Fibroblast of upper back skin (primary cell): Measurements from ENCODE around the gene CMSS1.

Experiments used
- DNase-seq: peaks from one replicate; pipeline ENCODE4 v3.0.0-alpha.2; 2013

CMSS1 gene

DNA sequence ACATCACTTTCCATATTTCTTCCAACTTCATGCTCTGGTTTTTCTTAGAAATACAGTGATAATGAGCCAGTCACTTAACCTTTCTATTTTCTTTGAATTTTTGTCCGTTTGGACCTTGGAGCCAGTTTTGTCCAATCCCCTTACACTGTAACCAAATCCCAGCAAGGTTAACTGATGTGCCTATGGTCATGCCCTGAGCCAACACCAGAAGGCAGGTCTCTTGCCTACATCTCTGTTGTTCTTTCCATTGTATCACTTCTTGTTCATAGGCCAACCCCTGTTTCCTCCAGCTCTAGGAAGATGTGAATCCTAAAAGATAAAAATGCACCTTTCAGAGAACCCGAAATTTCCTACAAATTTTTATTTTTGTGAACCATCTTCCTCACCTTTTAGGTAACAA, 122.7 kb downstream of the CMSS1 start:
- DNase-seq: no peak

DNA sequence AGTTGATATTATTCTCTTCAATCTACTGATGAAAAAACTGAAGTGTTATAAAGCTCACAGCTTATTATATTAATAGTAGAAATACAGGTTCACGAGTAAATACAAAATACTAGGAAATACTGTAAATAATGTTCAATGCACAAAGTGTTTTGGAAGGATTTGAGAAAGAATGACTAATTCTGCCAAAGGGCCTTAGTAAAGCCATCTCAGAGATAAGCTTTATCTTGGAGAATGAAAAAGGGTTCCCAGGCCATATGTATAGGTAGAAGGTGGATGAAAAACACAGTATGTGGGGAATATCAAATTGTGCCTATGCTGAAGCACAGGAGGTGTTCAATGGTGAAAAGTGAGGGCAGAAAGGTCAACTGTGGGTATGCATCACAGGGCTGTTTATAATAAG, 123.5 kb downstream of the CMSS1 start:
- no peak for DNase-seq

DNA sequence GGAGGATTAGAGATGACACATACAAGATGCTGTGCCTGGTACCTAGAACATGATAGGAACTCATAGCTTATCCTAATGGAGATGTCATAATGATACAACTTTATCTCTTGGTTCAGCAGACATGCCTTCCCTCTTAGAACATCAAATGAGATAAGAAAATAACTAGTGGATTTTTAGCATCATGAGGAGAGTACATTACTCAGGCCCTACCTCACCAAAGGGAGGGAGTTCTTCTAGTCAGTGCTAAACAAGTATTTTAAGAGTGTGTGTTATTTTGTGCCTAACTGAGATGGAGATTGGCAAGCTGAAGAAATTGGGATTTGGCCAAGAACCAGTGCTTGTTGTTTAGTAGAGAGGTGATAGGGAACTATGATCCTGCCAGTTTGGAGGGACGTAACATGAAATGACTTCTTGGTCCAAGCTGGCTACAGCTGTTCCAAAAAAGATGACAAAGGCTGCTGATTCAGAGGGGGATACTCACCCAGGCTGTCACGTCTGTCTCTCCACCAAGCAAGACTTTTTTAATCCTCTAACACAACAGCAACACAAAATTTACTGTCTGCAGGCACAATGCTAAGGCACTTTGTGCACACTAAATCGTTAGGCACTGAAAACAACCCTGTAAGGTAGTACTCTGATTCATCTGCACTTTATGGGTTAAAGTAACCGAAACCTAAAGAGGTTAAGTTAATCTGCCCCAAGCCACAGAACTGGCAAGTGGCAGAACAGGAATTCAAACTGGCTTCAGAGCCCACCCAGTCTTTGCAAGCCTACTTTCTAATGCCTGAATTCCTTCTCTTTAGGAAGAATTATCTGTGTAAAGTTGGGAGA, 126.5 kb downstream of the CMSS1 start:
- no peak for DNase-seq

DNA sequence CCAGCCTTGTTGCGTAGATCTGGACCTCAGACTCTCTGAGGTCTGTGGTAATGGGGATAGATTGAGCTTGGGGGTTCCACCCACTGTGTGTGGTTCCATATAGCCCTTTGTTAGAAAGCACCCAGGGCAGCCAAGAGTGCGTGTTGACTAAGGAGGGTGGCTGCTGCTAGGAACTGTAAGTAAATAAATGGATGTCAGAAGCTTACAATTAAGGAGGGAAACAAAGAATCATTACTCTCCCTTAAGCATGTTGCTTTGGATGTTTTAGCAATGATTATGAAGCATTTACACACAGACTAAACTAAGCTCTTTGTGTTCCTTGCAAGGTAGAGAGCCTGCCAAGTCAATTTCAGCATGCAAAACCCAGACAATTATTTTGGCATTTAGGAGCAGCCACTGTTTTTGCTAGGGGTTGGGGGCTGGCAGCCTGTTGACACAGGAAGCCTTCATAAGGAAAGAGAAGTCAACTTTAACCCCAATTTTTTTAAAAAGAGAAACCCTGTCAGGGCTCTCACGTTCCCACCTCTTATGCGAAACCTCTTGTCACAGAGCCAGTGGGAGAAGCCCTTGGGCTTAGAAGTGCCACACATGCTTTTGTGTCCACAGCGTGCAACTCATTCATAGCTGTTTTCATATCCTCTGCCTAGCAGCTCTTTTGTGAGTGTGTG, 127.8 kb downstream of the CMSS1 start:
- DNase-seq: peak; percentile 31

DNA sequence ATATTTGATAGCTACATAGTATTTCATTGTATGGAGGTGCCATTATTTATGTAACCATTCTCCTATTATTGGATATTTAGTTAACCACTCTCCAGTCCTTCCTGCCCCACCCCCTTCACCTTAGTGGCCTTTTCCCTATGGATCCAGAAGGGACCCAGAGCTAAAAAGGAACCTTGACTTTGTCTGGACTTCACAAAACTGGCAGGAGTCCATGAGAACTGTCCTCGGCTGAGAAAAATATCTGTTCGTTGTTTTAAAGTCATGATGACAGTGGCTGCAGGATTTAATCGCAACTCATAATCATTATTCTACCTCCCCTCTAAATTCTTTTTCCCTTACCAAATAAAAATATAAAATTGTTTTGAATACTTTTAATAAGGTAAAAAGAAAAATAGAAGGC, 129.7 kb downstream of the CMSS1 start:
- DNase-seq: no peak

DNA sequence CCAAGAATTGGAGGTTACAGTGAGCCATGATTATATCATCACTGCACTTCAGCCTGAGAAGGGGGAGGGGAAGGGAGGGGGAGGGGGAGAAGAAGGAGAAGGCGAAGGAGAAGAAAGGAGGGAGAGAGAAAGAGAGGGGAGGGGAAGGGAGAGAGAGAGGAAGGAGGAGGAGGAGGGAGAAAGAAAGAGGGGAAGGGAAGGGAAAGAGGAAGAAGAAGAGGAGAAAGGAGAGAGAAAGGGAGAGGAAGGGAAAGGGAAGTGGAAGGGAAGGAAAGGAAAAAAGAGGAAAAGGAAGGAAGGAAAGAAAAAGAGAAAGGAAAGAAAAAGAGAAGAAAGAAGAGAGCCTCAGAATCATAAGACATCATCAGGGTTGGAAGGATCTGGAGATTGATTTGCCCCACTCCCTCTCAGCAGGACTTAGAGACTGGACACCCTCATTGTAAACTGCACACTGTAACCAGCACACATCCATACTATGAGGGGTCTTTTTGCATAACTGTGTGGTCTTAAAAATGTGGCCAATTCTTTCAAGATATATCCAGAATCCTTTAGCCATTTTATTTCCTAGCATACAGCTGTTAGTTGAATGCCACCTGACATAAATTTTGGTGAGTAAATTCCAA, 130.9 kb downstream of the CMSS1 start:
- no peak for DNase-seq

DNA sequence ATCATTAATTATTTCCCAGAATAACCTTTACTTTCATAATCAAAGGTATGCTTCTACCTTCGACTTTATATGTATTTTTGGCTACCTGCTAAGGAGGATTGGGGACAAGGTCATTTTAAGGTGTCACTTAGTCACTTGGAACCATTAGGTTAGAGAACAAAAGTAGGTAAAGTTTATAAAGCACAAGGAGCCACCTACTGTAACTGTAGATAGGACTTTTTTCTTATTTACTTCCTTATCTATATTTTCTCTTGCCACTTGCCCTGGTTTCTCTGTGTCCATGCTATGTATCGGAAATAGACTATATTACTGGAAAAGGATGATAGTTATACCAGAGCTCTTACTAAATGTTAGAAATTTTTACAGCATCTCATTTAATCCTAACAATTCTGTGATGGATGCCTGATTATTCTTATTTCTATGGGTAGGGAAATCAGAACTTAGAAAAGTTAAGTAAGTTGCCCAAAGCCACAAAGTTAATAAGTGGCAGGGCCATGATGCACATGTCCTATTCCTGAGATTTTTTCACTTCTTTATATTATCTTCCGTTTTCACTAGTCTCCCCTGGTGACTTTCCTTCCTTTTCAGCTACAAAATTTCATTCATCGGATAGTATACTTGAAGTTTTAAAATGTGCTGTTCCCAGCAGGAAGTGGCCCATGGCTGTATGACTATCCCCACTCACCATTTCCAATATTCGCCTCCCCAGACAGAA, 132.5 kb downstream of the CMSS1 start:
- no peak for DNase-seq

DNA sequence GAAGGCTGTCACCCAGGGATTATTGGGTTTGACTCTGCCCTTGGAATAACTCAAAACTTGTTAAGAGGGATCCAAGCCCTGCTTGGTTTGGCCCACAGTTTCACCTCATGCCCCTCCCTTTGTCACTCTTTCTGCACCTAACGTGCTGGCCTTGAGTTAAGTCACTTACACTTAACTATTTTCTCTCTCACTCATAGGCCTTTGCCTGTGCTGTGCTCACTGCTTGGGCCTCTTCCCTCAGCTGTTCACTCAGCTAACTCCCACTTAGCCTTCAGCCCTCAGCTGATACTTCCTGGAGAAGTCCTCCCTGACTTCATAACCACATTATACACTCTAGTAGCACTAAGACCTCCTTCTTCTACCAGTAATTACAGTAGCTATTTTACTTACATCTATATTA, 133.3 kb downstream of the CMSS1 start:
- DNase-seq: no peak

DNA sequence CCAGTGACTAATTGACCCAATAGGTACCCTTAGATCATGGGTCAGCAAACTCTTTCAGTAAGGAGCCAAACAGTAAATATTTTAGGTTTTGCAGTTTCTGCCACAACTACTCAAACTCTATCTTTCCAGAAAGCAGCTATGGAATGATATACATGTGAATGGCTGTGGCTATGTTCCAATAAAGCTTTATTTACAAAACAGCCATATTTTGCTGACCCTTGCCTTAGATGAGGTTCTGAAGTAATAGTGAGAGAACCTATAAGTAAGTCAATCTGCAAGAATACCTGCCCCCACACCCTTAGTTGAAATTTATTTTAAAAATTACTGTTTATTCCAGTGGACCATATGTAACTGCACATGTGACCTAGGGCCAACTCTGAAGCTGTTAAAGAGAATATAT, 134.0 kb downstream of the CMSS1 start:
- no peak for DNase-seq

DNA sequence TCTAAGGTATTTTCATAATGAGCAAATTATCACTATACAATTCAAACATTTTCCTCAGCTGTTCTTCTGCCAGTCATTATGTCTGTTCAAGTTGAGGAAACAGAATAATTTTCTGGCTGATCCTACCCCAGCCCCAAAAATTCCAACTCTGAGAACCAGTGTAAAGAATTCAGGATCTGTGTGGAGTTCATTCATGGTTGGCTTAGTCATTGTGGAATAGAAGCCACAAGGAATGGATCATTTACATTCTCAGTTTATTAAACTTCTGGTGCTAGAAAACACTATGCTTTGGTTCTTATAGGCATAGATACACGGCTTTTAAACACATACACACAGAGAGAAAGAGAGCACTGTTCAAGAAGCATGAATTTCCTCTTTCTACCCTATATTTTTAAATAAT, 134.6 kb downstream of the CMSS1 start:
- peak; percentile 92 for DNase-seq

DNA sequence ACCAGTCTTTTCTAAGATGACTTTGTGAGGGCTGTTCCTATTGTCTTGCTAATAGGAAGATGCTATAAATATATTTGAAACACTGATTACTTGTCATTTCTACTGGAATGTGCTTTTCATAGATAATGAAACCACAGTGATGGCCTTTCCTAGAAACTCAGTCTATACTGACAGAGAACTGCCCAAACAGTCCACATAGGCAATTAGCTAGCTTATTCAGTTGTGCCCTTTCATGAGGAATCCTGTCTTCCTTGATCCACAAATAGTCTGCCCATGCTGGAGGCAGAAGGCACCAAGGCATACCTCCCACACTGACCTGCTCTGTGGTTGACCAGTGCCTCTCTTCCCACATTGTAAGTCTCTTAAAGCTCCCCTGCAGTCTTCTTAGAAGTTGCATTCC, 135.9 kb downstream of the CMSS1 start:
- DNase-seq: no peak

DNA sequence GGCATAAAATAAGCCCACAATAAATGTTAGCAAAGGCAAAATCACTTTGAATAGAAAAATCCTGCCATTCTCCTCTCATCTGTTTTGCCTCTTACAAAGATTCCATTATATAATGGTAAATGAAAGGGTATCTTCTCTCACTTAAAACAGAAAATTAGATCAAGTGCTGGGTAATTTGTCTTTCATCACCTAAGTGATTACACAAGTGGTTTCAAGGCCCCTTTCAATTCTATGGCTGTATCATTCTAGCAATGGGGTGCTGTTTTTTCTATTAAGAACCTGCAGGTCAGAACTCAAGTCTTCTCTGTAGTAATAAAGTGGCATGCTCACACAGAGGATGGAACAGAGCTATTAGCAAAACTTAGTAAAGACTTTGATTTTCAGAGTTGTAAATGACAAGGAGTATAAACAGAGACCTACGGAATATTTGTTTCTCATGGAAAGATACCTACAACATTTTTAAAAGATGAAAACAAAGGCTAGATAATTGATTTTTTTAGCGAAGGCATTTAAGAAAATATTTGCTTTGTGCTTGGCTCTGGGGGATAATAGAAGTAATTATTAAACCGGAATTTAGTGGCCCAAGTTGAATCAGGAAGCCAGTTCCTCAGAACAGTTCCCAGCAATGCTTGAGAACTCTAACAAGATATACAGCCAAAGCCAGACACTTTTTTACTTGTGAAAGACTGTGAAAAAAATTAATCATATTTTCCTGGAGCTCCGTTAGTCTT, 137.4 kb downstream of the CMSS1 start:
- DNase-seq: no peak

DNA sequence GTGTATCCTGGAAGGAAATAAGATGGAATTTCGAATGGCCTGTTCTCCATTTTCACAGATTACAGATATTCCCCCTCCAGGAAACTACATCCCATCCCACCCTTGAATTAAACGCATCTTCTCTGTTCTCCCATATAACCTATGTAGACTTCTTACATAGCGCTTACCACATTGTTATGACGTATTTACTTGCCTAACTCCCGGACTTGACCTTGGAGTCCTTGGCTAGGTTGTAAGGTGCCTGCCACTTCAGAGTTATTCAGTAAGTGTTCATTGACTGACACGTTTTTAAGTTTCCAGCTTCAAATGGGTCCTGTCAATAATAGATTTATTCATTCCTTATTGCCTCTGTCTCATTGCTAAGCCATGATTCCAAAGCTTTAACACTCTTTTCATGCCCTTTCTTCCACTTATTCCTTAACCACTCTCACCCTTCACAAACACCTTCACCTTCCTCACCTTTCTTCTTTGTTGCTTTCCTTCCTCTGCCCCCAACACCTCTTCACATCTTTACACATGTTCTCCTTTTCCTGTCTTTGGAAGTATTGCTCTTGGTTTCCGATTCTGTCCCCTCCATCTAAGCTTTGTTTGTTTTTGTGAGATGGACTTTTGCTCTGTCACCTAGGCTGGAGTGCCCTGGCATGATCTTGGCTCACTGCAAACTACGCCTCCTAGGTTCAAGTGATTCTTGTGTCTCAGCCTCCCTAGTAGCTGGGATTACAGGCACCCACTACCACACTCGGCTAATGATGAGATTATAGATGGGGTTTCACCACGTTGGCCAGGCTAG, 138.3 kb downstream of the CMSS1 start:
- no peak for DNase-seq

DNA sequence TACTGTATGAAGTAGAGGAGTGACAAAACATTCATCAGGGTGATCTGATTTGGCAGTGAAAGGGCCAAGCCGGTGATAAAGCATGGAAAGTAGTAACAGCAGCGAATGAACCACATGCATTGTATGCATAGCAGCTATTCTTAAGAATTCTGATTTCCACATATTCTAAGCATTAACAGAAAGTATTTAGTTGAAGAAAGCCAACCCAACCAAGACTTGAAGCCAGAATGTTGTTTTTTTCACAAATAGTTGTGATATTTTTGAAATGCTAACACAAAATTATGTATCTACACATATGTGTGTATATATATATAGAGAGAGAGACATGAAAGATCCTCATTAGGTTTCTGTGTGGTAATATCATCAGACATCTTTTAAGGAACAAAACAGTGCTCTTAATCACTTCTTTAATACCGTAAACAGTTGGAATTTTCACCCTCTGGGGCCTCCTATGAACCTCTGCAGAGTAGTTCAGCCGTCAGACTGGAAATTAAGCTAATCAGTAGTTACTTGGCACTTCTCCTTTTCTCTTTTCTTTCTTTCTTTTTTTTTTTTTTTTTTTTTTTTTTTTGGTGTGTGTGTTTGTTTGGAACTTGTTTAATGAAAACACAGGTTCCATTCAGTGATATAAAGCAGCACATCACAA, 139.6 kb downstream of the CMSS1 start:
- DNase-seq: peak; percentile 53

DNA sequence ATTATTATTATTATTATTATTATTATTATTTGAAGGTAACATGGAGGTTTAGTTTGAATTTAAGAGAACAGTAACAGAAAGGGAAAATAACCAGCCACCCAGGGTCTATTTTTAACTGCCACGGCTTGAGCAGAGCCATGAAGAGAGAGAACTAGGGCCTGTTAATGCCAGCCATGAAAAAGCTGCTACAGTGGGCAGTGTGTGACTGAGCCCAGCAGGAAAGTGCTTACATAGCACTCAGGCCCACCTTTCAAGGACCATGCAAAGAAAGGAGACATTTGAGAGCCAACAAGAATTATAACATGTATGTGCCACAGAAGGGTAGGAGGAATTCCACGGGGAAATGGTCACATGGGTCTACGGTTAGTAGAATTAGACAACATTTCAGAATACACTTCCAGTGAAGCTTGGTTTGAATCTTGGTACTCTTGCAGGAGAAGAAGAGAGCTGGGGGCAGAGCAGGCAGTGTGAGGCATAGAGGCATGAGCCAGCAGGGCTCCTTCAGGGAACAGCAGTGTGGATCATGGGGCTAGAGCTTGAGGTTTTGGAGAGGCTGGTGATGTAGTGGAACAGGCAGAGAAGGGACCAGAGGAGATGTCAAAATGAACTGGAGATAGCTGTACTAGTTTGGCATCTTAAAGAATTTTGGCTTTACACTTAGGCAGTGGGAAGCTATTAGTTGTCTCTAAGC, 140.7 kb downstream of the CMSS1 start:
- no peak for DNase-seq

DNA sequence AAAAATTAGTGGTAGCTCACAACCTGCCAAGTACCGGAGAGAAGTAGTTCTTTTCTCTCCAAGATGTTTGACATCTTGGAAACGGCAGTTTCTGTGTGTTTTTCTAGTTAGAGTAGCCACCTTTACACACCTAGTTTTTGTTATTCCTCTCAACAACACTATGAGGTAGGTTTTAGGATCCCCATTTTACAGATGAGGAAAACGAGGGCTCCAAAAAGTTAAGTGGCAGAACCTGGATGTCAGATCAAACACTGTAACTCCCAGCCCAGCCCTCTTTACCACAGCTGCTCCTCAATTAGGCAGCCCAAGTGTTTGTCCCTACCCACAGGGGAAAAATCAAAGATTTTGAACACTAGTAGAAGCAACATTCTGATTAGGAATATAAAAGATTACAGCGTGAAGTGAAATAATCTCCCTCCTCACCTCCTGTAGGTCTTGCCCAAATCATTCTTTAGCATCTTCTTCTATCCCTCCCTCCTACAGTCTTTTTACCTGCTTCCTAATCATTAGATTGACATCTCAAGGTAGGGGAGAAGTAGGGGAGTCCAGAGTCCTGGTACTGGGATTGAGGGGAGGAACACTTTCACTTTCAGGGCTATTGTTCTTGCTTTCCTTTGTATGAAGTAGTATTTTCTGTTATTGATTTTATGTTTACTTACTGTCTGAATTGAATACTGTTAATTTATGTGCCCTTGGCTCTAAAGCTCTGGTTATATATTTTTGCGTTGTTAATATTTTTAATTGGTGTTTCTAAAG, 142.6 kb downstream of the CMSS1 start:
- DNase-seq: no peak

DNA sequence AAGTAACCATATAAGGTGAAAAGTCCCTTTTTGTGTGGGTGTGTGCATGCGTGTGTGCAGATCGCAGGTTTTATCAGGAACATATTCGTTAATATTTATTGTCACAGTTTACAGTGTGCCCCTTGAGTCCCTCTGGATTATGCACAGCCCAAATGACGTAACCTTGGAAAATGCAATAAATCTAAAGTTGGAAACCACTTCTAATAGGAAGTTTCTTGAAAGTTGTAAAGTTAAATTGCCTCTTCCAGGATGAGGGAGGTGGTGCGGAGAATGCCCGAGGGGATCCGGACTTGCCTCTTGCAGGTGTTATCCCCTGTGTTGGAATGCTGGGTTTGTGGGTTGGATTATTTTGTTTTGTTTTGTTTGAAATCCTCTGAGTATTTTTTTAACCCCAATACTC, 143.3 kb downstream of the CMSS1 start:
- no peak for DNase-seq

DNA sequence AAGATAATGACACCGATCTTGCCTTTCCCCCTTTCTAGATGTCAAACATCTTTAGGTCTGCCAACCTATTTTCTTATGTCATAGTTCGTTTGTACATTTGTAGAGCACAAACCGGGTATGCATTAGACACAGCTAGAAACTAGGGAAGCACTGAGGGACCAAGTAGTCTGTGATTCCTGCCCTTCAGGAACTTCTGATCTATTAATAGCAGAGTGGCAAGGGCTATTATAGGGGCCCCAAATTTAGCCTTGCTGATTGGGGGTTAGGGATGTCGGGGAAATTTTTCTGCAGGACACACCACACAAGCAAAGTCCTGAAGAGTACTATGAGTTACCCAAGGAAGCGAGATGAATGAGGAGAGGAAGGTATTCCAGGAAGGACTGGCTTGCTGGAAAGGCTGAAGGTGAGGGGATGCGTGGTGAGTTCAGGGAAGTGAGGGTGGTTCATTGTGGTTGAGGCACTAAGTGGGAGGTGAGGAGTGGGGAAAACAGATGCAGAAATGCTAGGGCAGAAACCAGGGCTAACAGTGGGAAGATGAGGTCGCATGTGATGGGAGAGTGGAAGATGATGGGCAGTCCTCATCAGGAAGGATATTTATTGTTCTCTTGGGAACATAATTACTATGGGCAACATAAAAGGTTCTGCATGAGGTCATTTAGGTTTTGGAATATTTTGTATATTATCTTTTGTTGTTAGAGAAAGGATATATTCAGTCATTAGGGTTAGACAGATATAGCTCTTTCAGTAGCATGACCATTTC, 144.3 kb downstream of the CMSS1 start:
- DNase-seq: no peak

DNA sequence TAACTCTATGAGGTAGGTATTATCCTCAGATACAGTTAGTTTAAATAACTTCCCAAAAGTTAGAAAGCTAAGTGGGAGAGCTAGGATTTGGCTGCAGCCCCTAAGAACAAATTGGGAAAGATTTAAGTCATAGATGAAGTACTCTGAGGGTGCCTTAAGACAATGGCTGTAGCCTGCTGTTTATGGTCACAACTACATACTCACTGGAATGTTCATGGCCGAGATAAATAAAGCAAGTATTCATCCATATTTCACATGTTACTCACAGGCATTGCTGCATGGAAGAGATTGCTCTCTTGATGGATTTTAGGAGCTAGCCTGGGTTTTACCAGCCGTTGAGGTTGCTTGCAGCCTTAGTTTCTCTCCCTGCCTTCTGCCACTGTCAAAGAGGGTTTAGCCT, 145.0 kb downstream of the CMSS1 start:
- DNase-seq: peak; percentile 87
